Dendritic cell treated with granulocyte-macrophage colony-stimulating factor and Interleukin-4, amounts not matched to agents 40 ng/mL and 50 ng/mL, for 4 days (primary cell): Measurements from ENCODE around the gene ZBTB17.

ENCODE experiments used
- H3K27ac Mint-ChIP-seq: one replicate; pipeline ENCODE4 v1.8.0; 2022; ENCODE audit warnings: mild to moderate bottlenecking, mixed read lengths
- H3K27me3 Mint-ChIP-seq: one replicate; pipeline ENCODE4 v1.8.0; 2022; ENCODE audit warnings: mild to moderate bottlenecking, mixed read lengths
- H3K36me3 Mint-ChIP-seq: one replicate; pipeline ENCODE4 v1.8.0; 2022; ENCODE audit warnings: low read depth, mixed read lengths
- H3K4me1 Mint-ChIP-seq: one replicate; pipeline ENCODE4 v1.8.0; 2022; ENCODE audit warnings: low read depth, mixed read lengths
- H3K4me3 Mint-ChIP-seq: one replicate; pipeline ENCODE4 v1.8.0; 2022; ENCODE audit warnings: mild to moderate bottlenecking, moderate library complexity, mixed read lengths
- H3K9me3 Mint-ChIP-seq: one replicate; pipeline ENCODE4 v1.8.0; 2022; ENCODE audit warnings: mixed read lengths
- intact Hi-C: fragments of 100-400 bp; cut with micrococcal nuclease; formaldehyde crosslinking; loops from one replicate; pipeline ENCODE4 v1.15.0; 2022

ZBTB17 gene

DNA sequence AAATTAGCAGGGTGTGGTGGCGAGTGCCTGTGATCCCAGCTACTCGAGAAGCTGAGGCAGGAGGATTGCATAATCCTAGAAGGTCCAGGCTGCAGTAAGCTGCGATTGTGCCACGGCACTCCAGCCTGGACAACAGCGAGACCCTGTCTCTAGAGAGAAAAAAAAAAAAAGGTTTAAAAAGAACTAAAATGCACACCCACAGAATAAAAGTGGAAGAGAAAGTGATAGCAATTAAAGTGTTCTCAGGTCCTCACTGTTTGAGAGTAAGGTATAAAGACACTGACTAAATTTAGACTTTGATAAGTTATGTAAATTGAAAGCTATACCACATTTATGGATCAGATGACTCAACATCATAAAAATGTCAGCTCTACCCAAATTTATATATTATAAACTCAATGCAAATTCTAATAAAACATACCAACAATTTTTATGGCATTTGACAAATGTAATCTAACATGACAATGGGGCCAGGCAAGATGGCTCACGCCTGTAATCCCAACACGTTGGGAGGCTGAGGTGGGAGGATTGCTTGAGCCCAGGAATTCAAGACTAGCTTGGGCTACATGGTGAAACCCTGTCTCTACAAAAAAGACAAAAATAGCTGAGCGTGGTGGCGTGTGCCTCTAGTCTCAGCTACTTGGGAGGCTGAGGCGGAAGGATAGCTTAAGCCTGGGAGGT lies 11.8 kb downstream of the ZBTB17 start:
- Mint-ChIP-seq H3K4me1 (peaks cover 65% of the 10 kb centered on the region), H3K4me3 (no peak overlapping the region), H3K27me3 (no peaks in the 10 kb centered on the region), H3K36me3 (peaks cover 64% of the 10 kb centered on the region), H3K27ac (peak overlapping the region; percentile 48), H3K9me3 (no peaks in the 10 kb centered on the region)
- intact Hi-C loops = no loop called here

DNA sequence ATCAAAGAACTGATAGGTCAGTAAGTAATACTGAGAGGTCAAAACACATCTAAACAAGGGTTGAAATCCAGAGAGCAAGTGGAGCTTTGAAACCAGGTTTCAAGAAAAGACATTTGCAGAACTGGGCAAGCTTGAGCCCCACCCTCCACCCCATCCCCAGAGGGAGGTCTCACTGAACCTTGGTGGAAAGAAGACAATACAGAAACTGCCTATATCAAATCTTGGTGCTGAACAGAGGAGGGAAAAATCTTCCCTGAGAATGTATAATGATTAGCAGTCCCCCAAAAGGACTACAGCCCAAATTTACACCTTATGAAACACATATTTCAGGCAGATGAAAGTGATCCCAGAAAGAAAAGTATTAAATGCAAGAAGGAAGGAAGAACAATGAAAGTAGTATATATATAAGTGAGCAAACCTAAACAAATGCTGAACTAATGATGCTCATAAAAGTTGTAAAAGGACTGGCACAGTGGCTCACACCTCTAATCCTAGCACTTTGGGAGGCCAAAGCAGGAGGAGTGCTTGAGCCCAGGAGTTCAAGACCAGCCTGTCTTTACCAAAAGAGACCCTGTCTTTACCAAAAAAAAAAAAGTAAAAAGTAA lies 12.4 kb downstream of the ZBTB17 start:
- intact Hi-C loops = no loop called here
- Mint-ChIP-seq H3K27me3 (no peaks in the 10 kb centered on the region), H3K27ac (no peak overlapping the region), H3K4me3 (no peak overlapping the region), H3K36me3 (peaks cover 63% of the 10 kb centered on the region), H3K9me3 (no peaks in the 10 kb centered on the region), H3K4me1 (peaks cover 67% of the 10 kb centered on the region)

DNA sequence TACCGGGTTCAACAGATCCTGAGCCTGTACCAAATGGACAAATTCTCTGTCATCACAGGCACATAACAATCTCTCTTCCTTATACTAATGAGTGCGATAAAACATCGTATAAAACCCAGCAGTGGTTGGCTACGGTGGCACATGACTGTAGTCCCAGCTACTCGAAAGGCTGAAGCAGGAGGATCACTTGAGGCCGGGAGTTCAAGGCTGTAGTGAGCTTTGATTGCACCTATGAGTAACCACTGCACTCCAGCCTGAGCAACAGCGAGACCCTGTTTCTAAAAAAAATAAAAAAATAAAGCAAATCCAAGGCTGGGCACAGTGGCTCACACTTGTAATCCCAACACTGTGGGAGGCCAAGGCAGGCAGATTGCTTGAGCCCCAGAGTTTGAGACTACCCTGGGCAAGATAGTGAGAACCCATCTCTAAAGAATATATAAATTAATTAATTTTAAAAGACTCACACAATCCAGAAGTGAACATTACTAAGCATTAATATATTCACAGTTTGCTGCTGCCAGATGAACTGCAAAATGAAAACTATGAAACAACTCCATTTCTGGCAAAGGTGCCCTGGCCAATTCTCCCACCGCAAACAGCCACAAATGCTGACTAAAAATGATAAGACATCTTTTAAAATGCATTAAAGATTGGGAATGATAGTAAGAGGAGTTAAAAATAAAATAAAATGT lies 13.1 kb downstream of the ZBTB17 start:
- Mint-ChIP-seq H3K4me1 (peaks cover 67% of the 10 kb centered on the region), H3K4me3 (no peak overlapping the region), H3K36me3 (peaks cover 64% of the 10 kb centered on the region), H3K27me3 (no peaks in the 10 kb centered on the region), H3K27ac (no peak overlapping the region), H3K9me3 (no peaks in the 10 kb centered on the region)
- intact Hi-C loops = no loop called here

- Mint-ChIP-seq H3K36me3 (peaks cover 66% of the 10 kb centered on the region), H3K27ac (no peak overlapping the region)
- intact Hi-C loops = no loop called here
These were observed 13.7 kb downstream of the ZBTB17 start for GRCh38 chr1:15962176-15962575.

GRCh38 chr1:15961492-15961891 lies 14.4 kb downstream of the ZBTB17 start:
- Mint-ChIP-seq H3K27ac (no peak overlapping the region), H3K36me3 (peaks cover 66% of the 10 kb centered on the region), H3K27me3 (no peaks in the 10 kb centered on the region), H3K4me3 (no peak overlapping the region), H3K9me3 (no peaks in the 10 kb centered on the region), H3K4me1 (peaks cover 67% of the 10 kb centered on the region)
- intact Hi-C loops = no loop called here

More at GRCh38 chr1:15962176-15962575, 13.7 kb downstream of the ZBTB17 start:
- no peaks in the 10 kb centered on the region for H3K9me3 Mint-ChIP-seq
- H3K27me3 Mint-ChIP-seq = no peaks in the 10 kb centered on the region
- H3K4me1 Mint-ChIP-seq = peaks cover 67% of the 10 kb centered on the region
- H3K4me3 Mint-ChIP-seq = no peak overlapping the region

DNA sequence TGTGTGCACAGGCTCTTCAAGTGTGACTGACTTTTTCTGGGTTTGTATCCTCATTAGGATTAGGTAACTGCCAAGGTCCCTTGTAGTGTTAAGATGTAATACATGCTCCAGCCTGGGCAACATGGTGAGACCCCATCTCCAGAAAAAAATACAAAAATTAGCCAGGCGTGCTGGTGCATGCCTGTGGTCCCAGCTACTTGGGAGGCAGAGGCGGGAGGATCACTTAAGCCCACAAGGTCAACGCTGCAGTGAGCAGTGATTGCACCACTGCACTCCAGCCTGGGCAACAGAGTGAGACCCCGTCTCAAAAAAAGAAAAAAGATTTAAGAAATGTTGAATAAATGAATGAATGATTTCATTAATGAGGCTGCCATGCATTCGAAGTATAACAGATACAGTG lies 15.1 kb downstream of the ZBTB17 start:
- H3K27me3 Mint-ChIP-seq = no peaks in the 10 kb centered on the region
- H3K36me3 Mint-ChIP-seq = peaks cover 66% of the 10 kb centered on the region
- H3K27ac Mint-ChIP-seq = no peak overlapping the region
- no peak overlapping the region for H3K4me3 Mint-ChIP-seq
- intact Hi-C loops = no loop called here
- peaks cover 67% of the 10 kb centered on the region for H3K4me1 Mint-ChIP-seq
- no peaks in the 10 kb centered on the region for H3K9me3 Mint-ChIP-seq

DNA sequence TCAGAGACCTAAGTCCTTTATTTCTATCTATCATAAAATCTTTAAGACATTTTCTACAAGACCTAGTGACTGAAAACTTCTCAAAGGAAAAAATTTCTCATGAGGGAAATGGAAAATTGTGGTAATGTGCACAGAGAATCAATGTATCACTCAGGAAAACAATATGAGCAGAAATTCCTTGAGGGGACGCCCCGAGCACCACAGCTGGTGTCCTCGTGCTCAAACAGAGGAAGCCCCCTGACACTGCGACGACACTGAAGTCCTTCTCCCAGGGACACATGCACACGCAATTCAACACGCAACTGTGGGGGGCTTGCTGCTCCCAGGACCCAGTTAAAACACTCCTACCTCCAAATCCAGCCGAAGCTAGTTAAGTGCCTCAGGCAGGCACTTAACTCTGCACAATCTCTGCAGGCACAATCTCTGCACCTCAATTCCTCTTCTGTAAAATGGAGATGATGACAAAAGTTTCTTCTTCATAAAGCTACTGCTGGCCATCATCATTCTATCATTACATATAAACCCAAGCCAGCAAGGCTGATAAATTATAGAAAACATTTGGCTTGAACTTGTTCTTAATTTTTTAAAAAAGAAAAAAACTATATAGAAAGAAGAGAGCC lies 16.0 kb downstream of the ZBTB17 start:
- no peak overlapping the region for H3K4me3 Mint-ChIP-seq

GRCh38 chr1:15959424-15959823 lies 16.5 kb downstream of the ZBTB17 start:
- Mint-ChIP-seq H3K36me3 (peaks cover 63% of the 10 kb centered on the region), H3K27ac (peak overlapping the region; percentile 34), H3K27me3 (no peaks in the 10 kb centered on the region), H3K4me3 (no peak overlapping the region), H3K4me1 (peaks cover 64% of the 10 kb centered on the region), H3K9me3 (no peaks in the 10 kb centered on the region)
- intact Hi-C loops = no loop called here

More for the DNA sequence above, 16.0 kb downstream of the ZBTB17 start:
- intact Hi-C loops = no loop called here
- Mint-ChIP-seq H3K27ac (no peak overlapping the region), H3K27me3 (no peaks in the 10 kb centered on the region), H3K4me1 (peaks cover 64% of the 10 kb centered on the region), H3K36me3 (peaks cover 63% of the 10 kb centered on the region), H3K9me3 (no peaks in the 10 kb centered on the region)

- Mint-ChIP-seq H3K27ac (peak overlapping the region; percentile 63), H3K4me3 (no peak overlapping the region), H3K9me3 (no peaks in the 10 kb centered on the region), H3K4me1 (peaks cover 64% of the 10 kb centered on the region), H3K36me3 (peaks cover 60% of the 10 kb centered on the region), H3K27me3 (no peaks in the 10 kb centered on the region)
- intact Hi-C loops = no loop called here
These were observed 17.1 kb downstream of the ZBTB17 start for GRCh38 chr1:15958793-15959192.

- intact Hi-C loops = no loop called here
- H3K36me3 Mint-ChIP-seq = peaks cover 54% of the 10 kb centered on the region
- H3K27me3 Mint-ChIP-seq = no peaks in the 10 kb centered on the region
- no peaks in the 10 kb centered on the region for H3K9me3 Mint-ChIP-seq
- H3K4me3 Mint-ChIP-seq = no peak overlapping the region
- peak overlapping the region; percentile 63 for H3K27ac Mint-ChIP-seq
- H3K4me1 Mint-ChIP-seq = peaks cover 64% of the 10 kb centered on the region
These were observed 17.8 kb downstream of the ZBTB17 start for GRCh38 chr1:15958111-15958510.

DNA sequence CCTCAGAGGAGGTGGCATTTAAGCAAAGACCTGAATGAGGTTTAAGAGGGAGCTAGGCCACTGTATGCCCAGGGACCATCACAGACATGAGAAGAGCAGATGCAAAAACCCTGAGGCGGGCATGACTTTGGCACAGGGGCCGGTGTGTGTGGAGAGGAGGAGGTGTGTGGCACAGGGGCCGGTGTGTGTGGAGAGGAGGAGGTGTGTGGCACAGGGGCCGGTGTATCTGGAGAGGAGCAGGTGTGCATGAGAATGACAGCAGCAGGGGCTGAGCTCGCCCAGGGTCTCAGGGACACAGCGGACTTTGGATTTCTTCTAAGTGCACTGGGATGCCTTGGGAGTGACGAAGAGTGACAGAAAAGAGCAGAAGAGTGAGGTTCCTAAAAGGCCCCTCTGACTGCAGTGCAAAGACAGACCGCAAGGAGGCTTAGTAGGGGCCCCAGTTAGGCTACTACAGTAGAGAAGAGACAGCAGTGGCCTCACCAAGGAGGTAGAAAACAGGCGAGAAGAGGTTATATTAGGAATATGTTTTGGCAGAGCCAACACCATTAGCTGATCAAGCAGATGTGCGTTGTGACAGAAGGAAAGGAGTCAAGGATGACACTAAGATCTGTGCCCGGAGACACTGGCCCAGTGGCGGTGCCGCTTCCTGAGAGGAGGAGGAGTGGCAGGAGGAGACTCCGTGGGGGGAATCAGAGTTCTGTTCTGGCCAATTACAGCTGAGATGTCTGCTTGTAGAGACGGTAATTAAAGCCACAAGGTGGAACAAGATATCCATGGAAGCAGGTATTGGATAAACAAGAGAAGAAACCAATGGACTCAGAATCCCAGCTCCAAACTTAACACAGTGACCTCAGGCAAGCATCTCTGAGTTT lies 18.4 kb downstream of the ZBTB17 start:
- Mint-ChIP-seq H3K27me3 (no peaks in the 10 kb centered on the region), H3K9me3 (no peaks in the 10 kb centered on the region), H3K36me3 (peaks cover 59% of the 10 kb centered on the region), H3K27ac (no peak overlapping the region), H3K4me3 (no peak overlapping the region), H3K4me1 (peaks cover 67% of the 10 kb centered on the region)
- intact Hi-C loops = no loop called here

DNA sequence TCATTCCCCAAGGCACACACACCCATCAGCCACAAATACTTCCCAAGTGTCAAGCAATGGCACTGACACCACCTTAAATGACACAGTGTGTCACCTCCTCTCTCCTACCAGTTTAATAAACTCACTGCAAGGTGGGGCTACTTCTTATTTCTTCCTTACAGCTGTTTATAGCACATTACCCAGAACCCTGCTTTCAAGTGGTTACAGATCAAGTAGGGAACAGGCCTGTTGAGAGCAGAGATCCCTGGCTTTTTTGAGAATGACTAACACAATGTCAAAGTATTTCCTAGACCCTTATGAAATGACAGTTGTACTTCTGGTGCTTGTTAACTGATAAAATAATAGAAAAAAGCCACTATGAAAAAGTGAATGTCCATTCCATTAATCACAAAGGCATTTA lies 19.8 kb downstream of the ZBTB17 start:
- Mint-ChIP-seq H3K27ac (no peak overlapping the region), H3K9me3 (no peaks in the 10 kb centered on the region), H3K4me1 (peaks cover 81% of the 10 kb centered on the region), H3K27me3 (no peaks in the 10 kb centered on the region), H3K36me3 (peaks cover 60% of the 10 kb centered on the region), H3K4me3 (no peak overlapping the region)
- intact Hi-C loops = no loop called here

DNA sequence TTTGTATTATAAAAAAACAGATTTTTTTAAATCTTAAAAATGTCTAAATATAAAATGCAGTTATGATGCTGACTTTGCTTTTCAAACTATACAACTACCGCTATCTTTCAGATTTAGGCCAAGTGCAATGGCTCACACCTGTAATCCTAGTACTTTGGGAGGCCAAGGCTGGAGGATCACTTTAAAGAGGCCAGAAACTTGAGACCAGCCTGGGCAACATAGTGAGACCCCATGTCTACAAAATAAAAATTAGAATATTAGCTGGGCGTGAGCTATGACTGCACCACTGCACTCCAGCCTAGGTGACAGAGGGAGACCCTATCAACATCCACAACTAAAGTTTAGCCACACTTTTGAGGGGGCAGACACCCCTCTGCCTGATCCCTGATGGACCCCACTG lies 20.3 kb downstream of the ZBTB17 start:
- intact Hi-C loops = no loop called here
- Mint-ChIP-seq H3K27ac (no peak overlapping the region), H3K4me1 (peaks cover 86% of the 10 kb centered on the region), H3K36me3 (peaks cover 60% of the 10 kb centered on the region), H3K4me3 (no peak overlapping the region), H3K9me3 (no peaks in the 10 kb centered on the region), H3K27me3 (no peaks in the 10 kb centered on the region)
